Progenitor cell of endocrine pancreas (in vitro differentiated cells): ENCODE results near the gene CFAP74. TPM values are rescaled to one million over a fixed set of nuclear protein-coding genes. Genes with fewer than 3 reads are reported as not detected.

Experiments used
- DNase-seq: peaks from one replicate; pipeline ENCODE4 v3.0.0; 2021; ENCODE audit warnings: low spot score; ENCODE audit not compliant: unreplicated experiment
- H3K27ac Mint-ChIP-seq: 2 replicates; pipeline ENCODE4 v1.8.0; 2021; ENCODE audit warnings: mild to moderate bottlenecking, moderate library complexity, mixed read lengths
- H3K27me3 Mint-ChIP-seq: 2 replicates; pipeline ENCODE4 v1.8.0; 2021; ENCODE audit warnings: mixed read lengths
- H3K36me3 Mint-ChIP-seq: 2 replicates; pipeline ENCODE4 v1.8.0; 2022; ENCODE audit warnings: mixed read lengths; ENCODE audit not compliant: insufficient read depth
- H3K4me1 Mint-ChIP-seq: 2 replicates; pipeline ENCODE4 v1.8.0; 2021; ENCODE audit warnings: low read depth, mixed read lengths
- H3K4me3 Mint-ChIP-seq: 2 replicates; pipeline ENCODE4 v1.8.0; 2021; ENCODE audit warnings: low read depth, mild to moderate bottlenecking, moderate library complexity, mixed read lengths
- H3K9me3 Mint-ChIP-seq: 2 replicates; pipeline ENCODE4 v1.8.0; 2021; ENCODE audit warnings: low read depth, mixed read lengths
- CTCF ChIP-seq: fragments of 200-600 bp; sonication (generic); IDR thresholded peaks from one replicate; pipeline ENCODE4 v1.5.0; 2021; ENCODE audit warnings: antibody characterized with exemption, mild to moderate bottlenecking; ENCODE audit not compliant: unreplicated experiment
- total RNA-seq: library from RNA; stranded (reverse); gene quantifications from 2 replicates; pipeline ENCODE4 v1.2.1, GENCODE V29; 2021

CFAP74 gene
- total RNA-seq, 1 donor from 2014 or later, result 0.93 TPM

- TF ChIP-seq CTCF, result no peak
- Mint-ChIP-seq H3K27ac (no peak overlapping the region), H3K4me1 (no peaks in the 10 kb centered on the region), H3K9me3 (no peaks in the 10 kb centered on the region), H3K27me3 (no peaks in the 10 kb centered on the region), H3K4me3 (no peak overlapping the region), H3K36me3 (no peaks in the 10 kb centered on the region)
- no peak for DNase-seq
Observed at GRCh38 chr1:1989102-1989542, 14.5 kb downstream of the CFAP74 start.

GRCh38 chr1:1988061-1988945, 15.3 kb downstream of the CFAP74 start:
- no peaks in the 10 kb centered on the region for H3K27me3 Mint-ChIP-seq
- H3K36me3 Mint-ChIP-seq, result no peaks in the 10 kb centered on the region
- no peak for DNase-seq
- H3K4me3 Mint-ChIP-seq, result no peak overlapping the region
- no peak for TF ChIP-seq CTCF
- H3K4me1 Mint-ChIP-seq, result no peaks in the 10 kb centered on the region
- no peak overlapping the region for H3K27ac Mint-ChIP-seq
- H3K9me3 Mint-ChIP-seq, result no peaks in the 10 kb centered on the region

- H3K9me3 Mint-ChIP-seq, result no peaks in the 10 kb centered on the region
- no peaks in the 10 kb centered on the region for H3K36me3 Mint-ChIP-seq
- no peak overlapping the region for H3K27ac Mint-ChIP-seq
- DNase-seq, result no peak
- H3K27me3 Mint-ChIP-seq, result no peaks in the 10 kb centered on the region
- H3K4me1 Mint-ChIP-seq, result no peaks in the 10 kb centered on the region
- H3K4me3 Mint-ChIP-seq, result no peak overlapping the region
- no peak for TF ChIP-seq CTCF
Observed at GRCh38 chr1:1987142-1987510, 16.5 kb downstream of the CFAP74 start.

DNA sequence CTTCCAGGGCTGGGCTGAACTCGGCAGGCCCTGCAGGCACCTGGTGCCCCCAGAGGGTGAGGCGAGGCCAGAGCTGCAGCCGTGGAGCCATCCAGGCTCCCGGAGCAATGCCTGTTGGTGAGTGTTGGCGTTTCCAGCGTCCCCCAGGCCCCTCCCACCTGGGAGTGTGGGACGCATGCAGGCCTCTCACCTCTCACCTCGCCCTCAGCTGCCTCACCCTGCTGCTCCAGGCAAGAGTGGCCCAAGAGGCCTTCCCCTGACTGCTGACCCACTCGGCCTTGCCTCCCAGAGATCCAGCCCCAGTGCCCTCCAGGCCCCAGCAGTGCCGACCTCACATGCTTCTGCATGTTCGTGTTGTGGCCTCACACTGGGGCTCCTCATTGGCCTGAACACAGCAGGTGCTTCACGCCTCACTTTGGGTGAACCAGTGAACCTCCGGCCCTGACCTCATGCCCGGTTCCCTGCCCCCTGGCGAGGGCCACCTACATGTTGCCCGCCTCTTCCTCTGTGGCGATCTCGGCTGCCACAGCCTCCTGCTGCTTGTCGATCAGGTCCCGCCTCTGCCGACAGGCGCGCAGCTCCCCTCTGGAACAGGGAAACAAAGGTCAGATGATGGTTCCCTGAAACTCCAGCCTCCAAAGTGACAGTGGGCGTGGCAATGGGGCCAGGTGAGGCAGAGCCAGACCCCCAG, 17.0 kb downstream of the CFAP74 start:
- no peak for DNase-seq
- no peaks in the 10 kb centered on the region for H3K4me1 Mint-ChIP-seq
- no peaks in the 10 kb centered on the region for H3K36me3 Mint-ChIP-seq
- no peak overlapping the region for H3K27ac Mint-ChIP-seq
- H3K4me3 Mint-ChIP-seq, result no peak overlapping the region
- no peak for TF ChIP-seq CTCF
- no peaks in the 10 kb centered on the region for H3K9me3 Mint-ChIP-seq
- H3K27me3 Mint-ChIP-seq, result no peaks in the 10 kb centered on the region

DNA sequence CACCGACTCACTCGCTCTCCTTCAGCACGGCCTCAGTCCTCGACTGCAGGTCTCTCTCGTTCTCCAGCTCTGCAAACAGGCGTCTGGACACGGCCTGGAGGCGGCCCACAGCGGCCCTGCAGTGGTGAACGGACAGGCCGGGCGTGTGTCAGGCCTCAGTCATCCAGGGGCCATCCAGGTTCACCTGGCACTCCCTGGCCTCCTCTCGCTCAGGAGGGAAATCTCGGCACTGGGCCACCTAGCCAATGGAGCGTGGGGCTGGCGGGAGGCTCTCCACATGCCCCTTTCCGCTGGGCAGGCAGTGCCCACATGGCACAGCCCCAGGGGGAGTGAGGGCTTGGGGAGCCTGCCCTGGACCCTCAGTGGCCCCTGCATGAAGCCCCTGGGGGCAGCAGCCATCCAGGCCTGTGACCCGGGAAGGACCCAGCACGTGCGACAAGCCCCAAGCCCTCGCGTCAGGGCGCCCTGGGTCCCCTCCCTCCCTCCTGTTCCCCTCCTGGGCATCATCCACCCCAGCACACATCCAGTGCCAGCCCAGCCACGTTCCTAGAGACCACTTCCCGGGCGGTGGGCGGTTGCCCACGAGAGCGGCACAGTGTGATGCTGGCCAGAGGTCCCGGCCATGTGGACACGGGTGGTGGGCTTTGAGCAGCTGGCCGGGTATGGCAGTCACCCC, 18.1 kb downstream of the CFAP74 start:
- DNase-seq, result no peak
- Mint-ChIP-seq H3K4me3 (no peak overlapping the region), H3K4me1 (no peaks in the 10 kb centered on the region), H3K36me3 (no peaks in the 10 kb centered on the region), H3K27me3 (no peaks in the 10 kb centered on the region), H3K27ac (no peak overlapping the region), H3K9me3 (no peaks in the 10 kb centered on the region)
- no peak for TF ChIP-seq CTCF
